Neural crest cell (in vitro differentiated cells): ENCODE results near the gene PLEKHG3. TPM values are rescaled to one million over a fixed set of nuclear protein-coding genes. Genes with fewer than 3 reads are reported as not detected.

Source experiments
- DNase-seq: peaks from one replicate; pipeline ENCODE4 v3.0.0; 2021; ENCODE audit warnings: low read depth, mixed read lengths, low spot score
- H3K27ac Mint-ChIP-seq: one replicate; pipeline ENCODE4 v1.8.0; 2021; ENCODE audit warnings: mild to moderate bottlenecking, mixed read lengths; ENCODE audit not compliant: unreplicated experiment
- H3K27me3 Mint-ChIP-seq: 2 replicates; pipeline ENCODE4 v1.8.0; 2021; ENCODE audit warnings: low read depth, mild to moderate bottlenecking, mixed read lengths
- H3K36me3 Mint-ChIP-seq: 2 replicates; pipeline ENCODE4 v1.8.0; 2021; ENCODE audit warnings: low read depth, mild to moderate bottlenecking, mixed read lengths
- H3K4me1 Mint-ChIP-seq: 2 replicates; pipeline ENCODE4 v1.8.0; 2021; ENCODE audit warnings: mixed read lengths
- H3K4me3 Mint-ChIP-seq: one replicate; pipeline ENCODE4 v1.8.0; 2021; ENCODE audit warnings: mild to moderate bottlenecking, mixed read lengths
- H3K9me3 Mint-ChIP-seq: 2 replicates; pipeline ENCODE4 v1.8.0; 2021; ENCODE audit warnings: mixed read lengths
- CTCF ChIP-seq: fragments of 200-600 bp; sonication (generic); conservative IDR thresholded peaks from 2 replicates; pipeline ENCODE4 v1.5.0; 2021; ENCODE audit warnings: antibody characterized with exemption, mild to moderate bottlenecking
- total RNA-seq: library from RNA; stranded (reverse); gene quantifications from 2 replicates; pipeline ENCODE4 v1.2.1, GENCODE V29; 2021

The PLEKHG3 gene
- total RNA-seq, 1 donor from 2014 or later: 43.4 TPM

DNA sequence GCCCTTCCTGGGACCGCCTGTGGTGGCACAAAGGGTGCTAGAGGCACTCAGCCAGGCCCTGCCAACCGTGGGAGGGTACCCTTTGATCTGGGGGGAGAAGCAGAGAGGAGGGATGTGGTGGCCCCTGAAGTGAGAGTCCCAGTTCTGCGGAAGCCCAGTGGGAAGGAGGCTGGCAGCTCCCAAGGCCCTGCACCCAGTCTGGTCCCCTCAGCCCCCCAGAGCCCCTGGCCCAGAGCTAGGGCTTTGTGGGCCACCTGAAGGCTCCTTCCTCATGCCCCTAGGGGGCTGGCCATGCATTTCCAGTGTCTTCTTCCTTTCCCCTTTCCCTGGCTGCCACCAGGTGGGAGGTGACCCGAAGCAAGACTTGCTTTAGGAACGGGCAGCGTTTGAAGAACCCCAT lies 44.3 kb downstream of the PLEKHG3 start:
- H3K4me3 Mint-ChIP-seq: no peak overlapping the region
- no peak overlapping the region for H3K27ac Mint-ChIP-seq
- TF ChIP-seq CTCF: no peak
- no peak for DNase-seq
- peaks cover 3% of the 10 kb centered on the region for H3K36me3 Mint-ChIP-seq
- H3K9me3 Mint-ChIP-seq: no peaks in the 10 kb centered on the region
- no peaks in the 10 kb centered on the region for H3K27me3 Mint-ChIP-seq
- no peaks in the 10 kb centered on the region for H3K4me1 Mint-ChIP-seq

DNA sequence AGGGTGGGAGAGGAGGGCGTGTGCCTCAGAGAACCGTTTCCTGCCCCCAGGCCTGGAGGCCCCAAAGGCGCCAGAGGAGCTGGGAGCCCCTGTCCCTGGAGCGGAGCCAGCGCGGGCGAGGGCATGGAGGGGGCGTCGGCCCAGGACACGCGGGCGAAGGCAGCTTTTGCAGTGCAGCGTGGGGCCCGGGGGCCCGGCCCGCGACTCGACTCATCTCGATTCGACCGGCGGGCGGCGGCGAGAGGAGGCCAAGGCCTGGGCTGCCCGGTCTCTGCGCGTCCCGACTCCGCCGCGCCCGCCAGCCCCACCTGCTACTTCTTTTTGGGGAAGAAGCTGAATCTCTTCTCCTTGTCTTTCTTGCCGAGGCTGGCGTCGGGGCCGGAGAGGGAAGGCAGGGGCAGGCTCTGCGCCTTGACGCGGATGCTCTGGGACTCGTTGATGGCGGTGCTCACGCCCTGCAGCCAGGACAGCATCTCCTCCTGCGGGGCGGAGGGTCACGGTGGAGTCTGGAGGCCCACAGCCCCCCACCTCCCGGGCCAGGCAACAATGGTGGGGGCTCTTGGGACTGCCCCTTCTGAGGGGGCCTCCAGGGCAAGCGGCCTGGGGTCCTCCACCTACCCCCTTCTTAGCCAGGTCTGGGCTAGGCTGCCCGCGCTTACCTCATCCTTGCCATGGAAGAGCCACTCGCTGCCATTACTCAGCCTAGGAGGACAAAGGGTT lies 44.9 kb downstream of the PLEKHG3 start:
- H3K27ac Mint-ChIP-seq: no peak overlapping the region
- no peaks in the 10 kb centered on the region for H3K4me1 Mint-ChIP-seq
- DNase-seq: no peak
- TF ChIP-seq CTCF: no peak
- no peaks in the 10 kb centered on the region for H3K9me3 Mint-ChIP-seq
- H3K27me3 Mint-ChIP-seq: no peaks in the 10 kb centered on the region
- H3K4me3 Mint-ChIP-seq: no peak overlapping the region
- peaks cover under 1% of the 10 kb centered on the region for H3K36me3 Mint-ChIP-seq

GRCh38 chr14:64752909-64753308 lies 48.7 kb downstream of the PLEKHG3 start:
- H3K27ac Mint-ChIP-seq: no peak overlapping the region
- no peak for DNase-seq
- H3K36me3 Mint-ChIP-seq: no peaks in the 10 kb centered on the region
- TF ChIP-seq CTCF: no peak
- peaks cover 21% of the 10 kb centered on the region for H3K27me3 Mint-ChIP-seq
- no peak overlapping the region for H3K4me3 Mint-ChIP-seq
- peaks cover 4% of the 10 kb centered on the region for H3K4me1 Mint-ChIP-seq
- H3K9me3 Mint-ChIP-seq: no peaks in the 10 kb centered on the region

DNA sequence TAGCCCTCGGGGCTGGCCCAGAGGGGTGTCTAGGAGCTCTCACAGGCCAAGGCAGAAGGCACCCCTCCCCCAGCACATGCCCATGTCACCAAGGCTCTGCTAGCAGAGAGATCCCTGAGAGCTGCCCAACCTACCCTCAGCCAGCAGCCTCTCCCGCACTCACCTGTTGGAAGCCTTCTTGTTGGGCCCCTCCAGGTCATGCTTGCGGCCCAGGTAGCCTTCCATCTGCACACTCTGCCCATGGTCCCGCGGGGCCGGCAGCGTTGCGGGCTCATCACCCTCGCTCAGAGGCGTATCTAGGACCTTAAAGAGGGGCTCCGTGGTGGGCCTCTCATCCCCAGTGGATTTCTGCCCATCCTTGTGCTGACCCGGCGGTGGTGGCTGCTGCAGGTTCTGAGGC lies 49.1 kb downstream of the PLEKHG3 start:
- peaks cover 22% of the 10 kb centered on the region for H3K27me3 Mint-ChIP-seq
- H3K27ac Mint-ChIP-seq: no peak overlapping the region
- H3K4me3 Mint-ChIP-seq: no peak overlapping the region
- H3K9me3 Mint-ChIP-seq: no peaks in the 10 kb centered on the region
- DNase-seq: no peak
- no peak for TF ChIP-seq CTCF
- no peaks in the 10 kb centered on the region for H3K36me3 Mint-ChIP-seq
- peaks cover 8% of the 10 kb centered on the region for H3K4me1 Mint-ChIP-seq

DNA sequence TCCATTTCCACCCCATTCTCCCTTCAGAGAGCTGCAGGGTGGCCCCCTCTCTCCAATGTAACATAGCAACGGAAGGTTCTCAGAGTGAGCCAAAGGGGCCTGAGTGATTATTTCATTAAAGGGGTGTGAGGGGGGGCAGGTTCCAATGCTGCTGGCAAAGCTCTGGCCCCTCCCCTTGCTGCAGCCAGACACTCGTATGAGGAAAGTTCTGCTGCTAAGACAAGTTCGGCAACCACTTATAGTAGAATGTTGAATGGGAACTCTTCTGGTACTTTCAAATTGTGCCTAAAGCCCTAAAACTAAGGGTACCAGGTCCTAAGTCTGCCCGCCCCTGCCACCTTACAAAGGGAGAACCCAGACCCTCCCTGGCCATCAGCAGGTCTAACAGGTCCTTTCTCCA lies 49.8 kb downstream of the PLEKHG3 start:
- Mint-ChIP-seq H3K27ac (no peak overlapping the region), H3K4me1 (peaks cover 14% of the 10 kb centered on the region), H3K4me3 (no peak overlapping the region), H3K9me3 (no peaks in the 10 kb centered on the region), H3K36me3 (no peaks in the 10 kb centered on the region), H3K27me3 (peaks cover 26% of the 10 kb centered on the region)
- no peak for DNase-seq
- TF ChIP-seq CTCF: no peak
